HCT116 (cell line): ENCODE data around the gene ESCO1. TPM values are rescaled to one million over a fixed set of nuclear protein-coding genes. Genes with fewer than 3 reads are reported as not detected.

ENCODE experiments used
- ATAC-seq: fragments of 200-7000 bp; cut with Tn5 transposase; 2 replicates; pipeline ENCODE4 v1.9.1; 2020; ENCODE audit warnings: mild to moderate bottlenecking, moderate library complexity
- BruUV-seq: library from RNA; stranded (reverse); fragments of 400-500 nt; replicated peaks from 2 replicates; lab custom pipeline; 2021; lab: Mats Ljungman, UMichigan
- CTCF ChIA-PET: fragments of 300-600 bp; sonication (Branson Sonifier 250); formaldehyde crosslinking; loops from one replicate; lab custom pipeline; 2021; ENCODE audit warnings: antibody characterized with exemption; lab: Charles Lee
- POLR2A ChIA-PET: fragments of 300-600, 350-600 bp; sonication (Branson Sonifier 250); formaldehyde crosslinking; loops from one replicate; lab custom pipeline; 2021; ENCODE audit warnings: antibody characterized with exemption; lab: Charles Lee
- RAD21 ChIA-PET, 2 experiments: fragments of 300-600 bp; sonication (Branson Sonifier 250); formaldehyde crosslinking; loops; one replicate each; lab custom pipeline; 2023; ENCODE audit warnings: low total read pairs in 2 of 2; ENCODE audit not compliant: uncharacterized antibody in 2 of 2, unreplicated experiment in 2 of 2, low non-redundant PET in 1 of 2; lab: Charles Lee
- DNase-seq: peaks from one replicate; pipeline ENCODE4 v3.0.0-alpha.2; 2010; ENCODE audit warnings: low read depth, low spot score
- H2AFZ ChIP-seq: fragments of 200-600 bp; shearing (Covaris generic), sonication (generic); 2 replicates; pipeline ENCODE4 v1.6.1; 2017; ENCODE audit warnings: low read depth, mixed run types, mixed read lengths, antibody characterized with exemption, low read length; ENCODE audit not compliant: poor library complexity, severe bottlenecking
- H3K27ac ChIP-seq: 2 replicates; pipeline ENCODE4 v1.5.1; 2012; ENCODE audit warnings: low read depth, low read length
- H3K27me3 ChIP-seq: fragments of 200-600 bp; sonication (generic); 2 replicates; pipeline ENCODE4 v1.6.1; 2016; ENCODE audit warnings: mixed run types, low read length, mixed read lengths; ENCODE audit not compliant: insufficient read depth
- H3K36me3 ChIP-seq, 2 experiments: fragments of 200-500 bp in 1 of 2; fragments of 200-600 bp in 1 of 2; sonication (Bioruptor generic) in 1 of 2; sonication (generic) in 1 of 2; 2 replicates each; pipeline versions ENCODE4 v1.5.1 to v1.6.1; 2014 to 2016; ENCODE audit warnings: low read length in 2 of 2, inconsistent platforms in 1 of 2, mixed read lengths in 1 of 2, mixed run types in 1 of 2; ENCODE audit not compliant: insufficient read depth in 2 of 2, control insufficient read depth in 1 of 2
- H3K4me1 ChIP-seq, 2 experiments: fragments of 200-600 bp in 1 of 2; sonication (generic) in 1 of 2; 2 replicates each; pipeline versions ENCODE4 v1.5.1 to v1.6.1; 2012 to 2017; ENCODE audit warnings: low read length in 2 of 2, inconsistent platforms in 1 of 2, mild to moderate bottlenecking in 1 of 2, mixed read lengths in 1 of 2, mixed run types in 1 of 2, moderate library complexity in 1 of 2; ENCODE audit not compliant: insufficient read depth in 2 of 2, control insufficient read depth in 1 of 2
- H3K4me2 ChIP-seq: fragments of 200-600 bp; sonication (generic); 2 replicates; pipeline ENCODE4 v1.6.1; 2017; ENCODE audit warnings: mixed run types, low read length, mixed read lengths
- H3K4me3 ChIP-seq, 2 experiments: fragments of 200-600 bp in 1 of 2; sonication (generic) in 1 of 2; replicated peaks in 1 of 2; 2 replicates each; pipeline ENCODE4 v1.5.1; 2011 to 2016; ENCODE audit warnings: low read length in 2 of 2, control low read depth in 1 of 2, low read depth in 1 of 2, mild to moderate bottlenecking in 1 of 2, mixed read lengths in 1 of 2, mixed run types in 1 of 2
- H3K79me2 ChIP-seq: fragments of 200-600 bp; sonication (generic); 2 replicates; pipeline ENCODE4 v1.6.1; 2017; ENCODE audit warnings: mild to moderate bottlenecking, mixed run types, low read length, moderate library complexity, mixed read lengths; ENCODE audit not compliant: insufficient read depth
- H3K9ac ChIP-seq: fragments of 200-600 bp; sonication (generic); 2 replicates; pipeline ENCODE4 v1.6.1; 2016; ENCODE audit warnings: low read length, mixed read lengths
- H3K9me2 ChIP-seq: fragments of 200-600 bp; sonication (generic), shearing (Covaris generic); 2 replicates; pipeline ENCODE4 v1.6.1; 2017; ENCODE audit warnings: mixed run types, mild to moderate bottlenecking, moderate library complexity; ENCODE audit not compliant: insufficient read depth
- H3K9me3 ChIP-seq, 2 experiments: fragments of 200-500 bp in 1 of 2; fragments of 200-600 bp in 1 of 2; sonication (Bioruptor generic) in 1 of 2; sonication (generic) in 1 of 2; 2 replicates each; pipeline ENCODE4 v1.6.1; 2014 to 2017; ENCODE audit warnings: low read length in 2 of 2, mixed read lengths in 2 of 2, inconsistent platforms in 1 of 2, low read depth in 1 of 2, mild to moderate bottlenecking in 1 of 2, mixed run types in 1 of 2, moderate library complexity in 1 of 2; ENCODE audit not compliant: control insufficient read depth in 1 of 2, insufficient read depth in 1 of 2
- H4K20me1 ChIP-seq: fragments of 200-600 bp; sonication (generic), shearing (Covaris generic); 2 replicates; pipeline ENCODE4 v1.6.1; 2017; ENCODE audit warnings: mixed run types, mild to moderate bottlenecking, moderate library complexity; ENCODE audit not compliant: insufficient read depth
- CEBPB ChIP-seq: IDR thresholded peaks from 2 replicates; pipeline ENCODE4 v1.6.1; 2012; ENCODE audit warnings: low read depth
- EGR1 ChIP-seq: IDR thresholded peaks from 2 replicates; pipeline ENCODE4 v1.6.1; 2012; ENCODE audit warnings: low read depth
- ELF1 ChIP-seq: IDR thresholded peaks from 2 replicates; pipeline ENCODE4 v1.6.1; 2012; ENCODE audit warnings: low read depth, borderline replicate concordance
- FOSL1 ChIP-seq: IDR thresholded peaks from 2 replicates; pipeline ENCODE4 v1.6.1; 2012; ENCODE audit warnings: low read depth
- JUND ChIP-seq: IDR thresholded peaks from 2 replicates; pipeline ENCODE4 v1.6.1; 2012
- POLR2A ChIP-seq: IDR thresholded peaks from 2 replicates; pipeline ENCODE4 v1.7.0; 2011; ENCODE audit warnings: borderline replicate concordance; ENCODE audit not compliant: insufficient read depth, insufficient read length; ENCODE audit errors: extremely low read depth
- POLR2AphosphoS5 ChIP-seq: IDR thresholded peaks from 2 replicates; pipeline ENCODE4 v1.6.1; 2011; ENCODE audit warnings: mild to moderate bottlenecking, low read depth, low read length, moderate library complexity
- RAD21 ChIP-seq: IDR thresholded peaks from 2 replicates; pipeline ENCODE4 v1.6.1; 2012; ENCODE audit warnings: low read depth, mild to moderate bottlenecking
- SIN3A ChIP-seq: IDR thresholded peaks from 2 replicates; pipeline ENCODE4 v1.6.1; 2012; ENCODE audit warnings: low read depth
- SP1 ChIP-seq: IDR thresholded peaks from 2 replicates; pipeline ENCODE4 v1.6.1; 2012; ENCODE audit warnings: low read depth
- YY1 ChIP-seq: IDR thresholded peaks from 2 replicates; pipeline ENCODE4 v1.6.1; 2011; ENCODE audit warnings: low read length, low read depth, moderate library complexity, mild to moderate bottlenecking; ENCODE audit not compliant: insufficient replicate concordance; ENCODE audit errors: extremely low read depth
- ZFX ChIP-seq: fragments of 450-650 bp; IDR thresholded peaks from 2 replicates; pipeline ENCODE4 v1.6.1; 2017
- ZNF274 ChIP-seq: fragments of 200-500 bp; sonication (Bioruptor generic); IDR thresholded peaks from 2 replicates; pipeline ENCODE4 v1.6.1; 2014; ENCODE audit warnings: mild to moderate bottlenecking, low read depth, low read length, inconsistent platforms
- intact Hi-C: fragments of 100-400 bp; cut with micrococcal nuclease; formaldehyde crosslinking; loops from 2 replicates; pipeline ENCODE4 v1.10.0; 2022
- total RNA-seq: library from RNA; stranded (reverse); gene quantifications from one replicate; pipeline ENCODE4 v1.2.1, GENCODE V29; 2021; ENCODE audit not compliant: unreplicated experiment
- TF ChIP-seq, protein P1 (sequence below): IDR thresholded peaks from 2 replicates; pipeline ENCODE4 v1.6.1; 2012
- TF ChIP-seq, protein P2 (sequence below): IDR thresholded peaks from 2 replicates; pipeline ENCODE4 v1.6.1; 2011; ENCODE audit warnings: mild to moderate bottlenecking, low read length, moderate library complexity; ENCODE audit not compliant: insufficient replicate concordance; ENCODE audit errors: extremely low read depth
- TF ChIP-seq, protein P3 (sequence below): IDR thresholded peaks from 2 replicates; pipeline ENCODE4 v1.6.1; 2012
- TF ChIP-seq, protein P4 (sequence below), 3 experiments: fragments of 200-600 bp in 1 of 3; sonication (generic) in 1 of 3; IDR thresholded peaks in 2 of 3; conservative IDR thresholded peaks in 1 of 3; 2 replicates each; pipeline ENCODE4 v1.5.1; 2012 to 2017; ENCODE audit warnings: low read depth in 2 of 3, low read length in 2 of 3, antibody characterized with exemption in 1 of 3, borderline replicate concordance in 1 of 3, control low read depth in 1 of 3, mild to moderate bottlenecking in 1 of 3, mixed read lengths in 1 of 3, mixed run types in 1 of 3, moderate library complexity in 1 of 3; ENCODE audit not compliant: insufficient read depth in 1 of 3

ESCO1 gene
- total RNA-seq, 1 experiment from 2014 or later: 19.6 TPM

DNA sequence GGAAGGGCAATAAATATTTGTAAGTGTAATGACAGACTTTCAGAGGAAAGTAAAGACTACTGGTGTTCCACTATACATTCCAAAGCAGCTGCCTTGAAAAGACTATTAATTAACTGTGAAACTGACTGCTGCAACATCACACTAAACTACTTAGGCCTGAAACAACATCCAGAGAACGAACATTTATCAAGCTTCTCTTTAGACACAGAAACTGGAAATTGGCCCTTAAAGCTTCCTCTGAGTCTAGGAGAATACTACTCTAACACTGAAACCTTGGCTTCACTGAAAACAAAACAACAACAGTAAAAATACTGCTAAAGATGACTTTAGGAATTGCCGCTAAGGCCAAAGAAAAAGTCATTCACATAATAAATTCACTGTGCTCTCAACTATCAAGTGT lies 74.6 kb downstream of the ESCO1 start:
- no TSS peak for BruUV-seq
- TF ChIP-seq JUND (no peak), RAD21 (no peak), SIN3A (no peak), EGR1 (no peak)
- TF ChIP-seq, protein P1, sequence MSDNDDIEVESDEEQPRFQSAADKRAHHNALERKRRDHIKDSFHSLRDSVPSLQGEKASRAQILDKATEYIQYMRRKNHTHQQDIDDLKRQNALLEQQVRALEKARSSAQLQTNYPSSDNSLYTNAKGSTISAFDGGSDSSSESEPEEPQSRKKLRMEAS: no peak

DNA sequence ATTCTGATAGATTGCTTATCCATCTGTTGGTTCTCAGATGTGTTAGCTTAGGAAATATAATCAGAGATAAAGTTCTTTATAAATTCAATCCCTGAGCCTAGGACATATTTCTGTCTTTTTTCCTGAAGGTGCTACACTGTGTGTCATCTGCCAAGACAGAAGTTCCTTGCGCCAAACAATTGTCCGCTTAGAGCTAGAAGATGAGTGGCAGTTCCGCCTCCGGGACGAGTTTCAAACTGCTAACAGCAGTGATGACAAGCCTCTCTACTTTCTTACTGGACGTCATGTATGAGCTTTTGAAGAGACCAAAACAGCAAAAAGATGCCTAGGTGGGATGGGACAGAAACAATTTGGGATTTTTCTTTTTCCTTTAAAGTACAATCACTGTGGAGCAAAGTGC lies 78.0 kb downstream of the ESCO1 start:
- Histone ChIP-seq H3K4me1 (no peaks in the 10 kb centered on the region), H3K9me2 (no peaks in the 10 kb centered on the region)
- ATAC-seq: no peak
- TF ChIP-seq, protein P1: no peak
- TF ChIP-seq CEBPB: no peak
- TF ChIP-seq ELF1: no peak
- no peak for TF ChIP-seq SP1
- TF ChIP-seq POLR2AphosphoS5: no peak
- no peak for TF ChIP-seq ZNF274
- no peak for TF ChIP-seq ZFX
- TF ChIP-seq RAD21: no peak
- no peak for TF ChIP-seq SIN3A
- TF ChIP-seq EGR1: no peak
- TF ChIP-seq JUND: no peak
- TF ChIP-seq, protein P2, sequence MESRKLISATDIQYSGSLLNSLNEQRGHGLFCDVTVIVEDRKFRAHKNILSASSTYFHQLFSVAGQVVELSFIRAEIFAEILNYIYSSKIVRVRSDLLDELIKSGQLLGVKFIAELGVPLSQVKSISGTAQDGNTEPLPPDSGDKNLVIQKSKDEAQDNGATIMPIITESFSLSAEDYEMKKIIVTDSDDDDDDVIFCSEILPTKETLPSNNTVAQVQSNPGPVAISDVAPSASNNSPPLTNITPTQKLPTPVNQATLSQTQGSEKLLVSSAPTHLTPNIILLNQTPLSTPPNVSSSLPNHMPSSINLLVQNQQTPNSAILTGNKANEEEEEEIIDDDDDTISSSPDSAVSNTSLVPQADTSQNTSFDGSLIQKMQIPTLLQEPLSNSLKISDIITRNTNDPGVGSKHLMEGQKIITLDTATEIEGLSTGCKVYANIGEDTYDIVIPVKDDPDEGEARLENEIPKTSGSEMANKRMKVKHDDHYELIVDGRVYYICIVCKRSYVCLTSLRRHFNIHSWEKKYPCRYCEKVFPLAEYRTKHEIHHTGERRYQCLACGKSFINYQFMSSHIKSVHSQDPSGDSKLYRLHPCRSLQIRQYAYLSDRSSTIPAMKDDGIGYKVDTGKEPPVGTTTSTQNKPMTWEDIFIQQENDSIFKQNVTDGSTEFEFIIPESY: no peak
- TF ChIP-seq, protein P3, sequence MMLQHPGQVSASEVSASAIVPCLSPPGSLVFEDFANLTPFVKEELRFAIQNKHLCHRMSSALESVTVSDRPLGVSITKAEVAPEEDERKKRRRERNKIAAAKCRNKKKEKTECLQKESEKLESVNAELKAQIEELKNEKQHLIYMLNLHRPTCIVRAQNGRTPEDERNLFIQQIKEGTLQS: no peak
- TF ChIP-seq YY1: no peak
- no peak for TF ChIP-seq FOSL1
- TF ChIP-seq, protein P4, sequence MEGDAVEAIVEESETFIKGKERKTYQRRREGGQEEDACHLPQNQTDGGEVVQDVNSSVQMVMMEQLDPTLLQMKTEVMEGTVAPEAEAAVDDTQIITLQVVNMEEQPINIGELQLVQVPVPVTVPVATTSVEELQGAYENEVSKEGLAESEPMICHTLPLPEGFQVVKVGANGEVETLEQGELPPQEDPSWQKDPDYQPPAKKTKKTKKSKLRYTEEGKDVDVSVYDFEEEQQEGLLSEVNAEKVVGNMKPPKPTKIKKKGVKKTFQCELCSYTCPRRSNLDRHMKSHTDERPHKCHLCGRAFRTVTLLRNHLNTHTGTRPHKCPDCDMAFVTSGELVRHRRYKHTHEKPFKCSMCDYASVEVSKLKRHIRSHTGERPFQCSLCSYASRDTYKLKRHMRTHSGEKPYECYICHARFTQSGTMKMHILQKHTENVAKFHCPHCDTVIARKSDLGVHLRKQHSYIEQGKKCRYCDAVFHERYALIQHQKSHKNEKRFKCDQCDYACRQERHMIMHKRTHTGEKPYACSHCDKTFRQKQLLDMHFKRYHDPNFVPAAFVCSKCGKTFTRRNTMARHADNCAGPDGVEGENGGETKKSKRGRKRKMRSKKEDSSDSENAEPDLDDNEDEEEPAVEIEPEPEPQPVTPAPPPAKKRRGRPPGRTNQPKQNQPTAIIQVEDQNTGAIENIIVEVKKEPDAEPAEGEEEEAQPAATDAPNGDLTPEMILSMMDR (IDR thresholded peaks at IDR 0.05 in 2 of 3, conservative IDR thresholded peaks at IDR 0.05 in 1 of 3; ENCODE audit: borderline replicate concordance in 1 of 3, insufficient read depth in 1 of 3, low read depth in 2 of 3, low read length in 2 of 3): no peak
- no peak for TF ChIP-seq POLR2A

More for the DNA sequence above, 74.6 kb downstream of the ESCO1 start:
- Histone ChIP-seq H3K27ac (no peak overlapping the region), H3K36me3 (peaks cover 19 to 21% of the 10 kb centered on the region in 2 experiments), H3K27me3 (no peaks in the 10 kb centered on the region), H3K4me2 (no peak overlapping the region), H3K9me2 (no peaks in the 10 kb centered on the region), H3K4me3 (no peak overlapping the region), H3K4me1 (no peaks in the 10 kb centered on the region), H4K20me1 (no peaks in the 10 kb centered on the region), H3K79me2 (no peaks in the 10 kb centered on the region), H3K9ac (no peak overlapping the region), H3K9me3 (no peaks in the 10 kb centered on the region), H2AFZ (no peak overlapping the region)
- intact Hi-C loops: no loop called here
- POLR2A ChIA-PET: no interaction called here
- no peak for DNase-seq
- no peak for ATAC-seq
- RAD21 ChIA-PET: no interaction called here
- CTCF ChIA-PET: interaction anchor here (0.5 kb wide), 1 partner anchor 17 kb away, joined by 3 read pairs; no protein-coding TSS in a partner anchor

More for the DNA sequence above, 78.0 kb downstream of the ESCO1 start:
- intact Hi-C loops: no loop called here
- Histone ChIP-seq H3K9ac (no peak overlapping the region), H3K4me3 (no peak overlapping the region), H3K27ac (no peak overlapping the region), H3K27me3 (no peaks in the 10 kb centered on the region), H3K36me3 (peaks cover 19 to 26% of the 10 kb centered on the region in 2 experiments; a peak in 3 of 4 replicates), H3K9me3 (no peaks in the 10 kb centered on the region), H3K4me2 (no peak overlapping the region), H2AFZ (no peak overlapping the region), H4K20me1 (no peaks in the 10 kb centered on the region), H3K79me2 (no peaks in the 10 kb centered on the region)
- no peak for DNase-seq
- POLR2A ChIA-PET: no interaction called here
- no TSS peak for BruUV-seq
- CTCF ChIA-PET: no interaction called here
- RAD21 ChIA-PET: no interaction called here
